ENCODE measurements around the gene FBXO28. TPM values are rescaled to one million over a fixed set of nuclear protein-coding genes. Genes with fewer than 3 reads are reported as not detected.
A peak's percentile ranks its signal among the peaks of the same experiment; 100 is the strongest.

Gene FBXO28
- polyA plus RNA-seq, 1 donor (not counting 4 experiments of a cell fraction or from before 2014, with no cell fraction given), result 36.5 TPM

DNA sequence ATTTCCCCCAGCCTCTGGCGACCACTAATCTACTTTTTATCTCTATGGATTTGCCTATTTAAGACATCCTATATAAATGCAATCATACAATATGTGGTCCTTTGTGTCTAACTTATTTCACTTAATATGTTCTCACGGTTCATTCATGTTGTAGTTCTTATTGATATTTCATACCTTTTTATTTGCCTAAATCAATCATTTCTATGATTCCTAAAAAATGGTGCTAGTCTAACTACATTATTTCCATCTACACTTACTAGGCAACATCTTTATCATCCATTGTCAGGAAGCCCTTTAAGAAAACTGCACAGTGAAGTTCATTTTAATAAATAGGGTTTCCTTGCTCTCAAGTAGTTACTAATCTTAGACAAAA, 380 bp upstream of the FBXO28 start:
- Histone ChIP-seq H3K27me3 (ENCODE audit: control insufficient read depth, extremely low read depth, insufficient read depth, low read length) (no peaks in the 10 kb centered on the region), H3K27ac (ENCODE audit: control insufficient read depth, insufficient read depth, low read length) (peak overlapping the region; percentile 83), H3K4me3 (ENCODE audit: control insufficient read depth in 2 of 3, extremely low read depth in 1 of 3, insufficient read depth in 2 of 3, low read depth in 1 of 3, low read length in 3 of 3) (peak overlapping the region in 2 of 3 experiments; percentile 83 to 87), H4K20me1 (ENCODE audit: control insufficient read depth, extremely low read depth, insufficient read depth, low read length) (no peaks in the 10 kb centered on the region), H3K4me2 (ENCODE audit: control insufficient read depth, extremely low read depth, insufficient read depth, low read depth, low read length) (peak overlapping the region; percentile 73), H3K9me3 (ENCODE audit: control insufficient read depth, low read depth, low read length) (no peaks in the 10 kb centered on the region), H3K9ac (ENCODE audit: control insufficient read depth, extremely low read depth, insufficient read depth, low read length) (peak overlapping the region; percentile 89), H2AFZ (ENCODE audit: control insufficient read depth, low read length) (peak overlapping the region; percentile 80), H3K36me3 (ENCODE audit: control insufficient read depth in 2 of 2, extremely low read depth in 1 of 2, insufficient read depth in 2 of 2, low read length in 2 of 2) (no peaks in the 10 kb centered on the region), H3K79me2 (ENCODE audit: control insufficient read depth, insufficient read depth, low read length) (peaks cover 42% of the 10 kb centered on the region), H3K9me1 (ENCODE audit: control insufficient read depth, extremely low read depth, insufficient read depth, low read length) (no peaks in the 10 kb centered on the region), H3K4me1 (ENCODE audit: control insufficient read depth, extremely low read depth, insufficient read depth, low read length) (peaks cover 5% of the 10 kb centered on the region)
- FAIRE-seq (no peak), DNase-seq (ENCODE audit: low read depth, low spot score) (no peak)
- TF ChIP-seq CTCF (optimal IDR thresholded peaks at IDR 0.05 in 1 of 3, IDR thresholded peaks at IDR 0.05 in 1 of 3, conservative IDR thresholded peaks at IDR 0.05 in 1 of 3; ENCODE audit: extremely low read depth in 1 of 3, insufficient read depth in 2 of 3, low read length in 3 of 3), result no peak
- TF ChIP-seq EZH2 (IDR thresholded peaks at IDR 0.05; ENCODE audit: low read length), result no peak
- dilution Hi-C loops (cut with MboI; ENCODE audit: extremely low pct_ligation_motif_present, low sequenced_read_pairs), result no loop called here

GRCh38 chr1:224114787-224115175, 870 bp downstream of the FBXO28 start:
- peaks cover 5% of the 10 kb centered on the region for H3K4me1 ChIP-seq (ENCODE audit: control insufficient read depth, extremely low read depth, insufficient read depth, low read length)
- H3K9me1 ChIP-seq (ENCODE audit: control insufficient read depth, extremely low read depth, insufficient read depth, low read length), result no peaks in the 10 kb centered on the region
- peaks cover 52% of the 10 kb centered on the region for H3K79me2 ChIP-seq (ENCODE audit: control insufficient read depth, insufficient read depth, low read length)
- TF ChIP-seq CTCF (optimal IDR thresholded peaks at IDR 0.05 in 1 of 3, IDR thresholded peaks at IDR 0.05 in 1 of 3, conservative IDR thresholded peaks at IDR 0.05 in 1 of 3; ENCODE audit: extremely low read depth in 1 of 3, insufficient read depth in 2 of 3, low read length in 3 of 3) (no peak), EZH2 (IDR thresholded peaks at IDR 0.05; ENCODE audit: low read length) (no peak)
- no peaks in the 10 kb centered on the region for H4K20me1 ChIP-seq (ENCODE audit: control insufficient read depth, extremely low read depth, insufficient read depth, low read length)
- DNase-seq (ENCODE audit: low read depth, low spot score) (no peak), FAIRE-seq (no peak)
- dilution Hi-C loops (cut with MboI; ENCODE audit: extremely low pct_ligation_motif_present, low sequenced_read_pairs), result no loop called here
- H3K9me3 ChIP-seq (ENCODE audit: control insufficient read depth, low read depth, low read length), result no peaks in the 10 kb centered on the region
- H3K27ac ChIP-seq (ENCODE audit: control insufficient read depth, insufficient read depth, low read length), result peak overlapping the region; percentile 83
- H3K36me3 ChIP-seq (ENCODE audit: control insufficient read depth in 2 of 2, extremely low read depth in 1 of 2, insufficient read depth in 2 of 2, low read length in 2 of 2), result no peaks in the 10 kb centered on the region
- peak overlapping the region; percentile 87 for H2AFZ ChIP-seq (ENCODE audit: control insufficient read depth, low read length)
- peak overlapping the region; percentile 92 for H3K4me2 ChIP-seq (ENCODE audit: control insufficient read depth, extremely low read depth, insufficient read depth, low read depth, low read length)
- H3K4me3 ChIP-seq (ENCODE audit: control insufficient read depth in 2 of 3, extremely low read depth in 1 of 3, insufficient read depth in 2 of 3, low read depth in 1 of 3, low read length in 3 of 3), result peak overlapping the region; percentile 83 to 89 (median 87)
- no peaks in the 10 kb centered on the region for H3K27me3 ChIP-seq (ENCODE audit: control insufficient read depth, extremely low read depth, insufficient read depth, low read length)
- peak overlapping the region; percentile 89 for H3K9ac ChIP-seq (ENCODE audit: control insufficient read depth, extremely low read depth, insufficient read depth, low read length)

Measured in keratinocyte (primary cell).